ENCODE data around the gene SCO2. TPM values are rescaled to one million over a fixed set of nuclear protein-coding genes. Genes with fewer than 3 reads are reported as not detected.

Gene SCO2
- total and polyA plus RNA-seq, 2 of the 4 experiments (the other 2 are of a cell fraction): 1.3 to 1.9 TPM

DNA sequence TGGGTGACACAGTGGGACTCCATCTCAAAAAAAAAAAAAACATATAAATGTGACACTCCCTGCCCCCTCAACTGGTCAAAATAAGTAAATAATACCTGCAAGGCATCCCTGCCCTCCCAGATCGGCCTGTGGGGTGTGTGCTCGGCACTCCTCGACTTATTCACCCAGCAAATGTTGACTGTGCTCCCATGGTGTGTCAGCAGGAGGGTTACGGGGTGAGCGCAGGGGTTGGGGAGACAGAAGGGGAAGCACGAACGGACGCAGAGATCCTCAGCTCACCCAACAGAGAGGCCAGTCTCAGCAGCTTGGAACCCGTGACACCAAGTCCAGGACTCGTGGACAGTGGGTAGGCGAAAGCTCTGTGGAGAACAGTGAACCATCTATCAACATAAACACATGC, 45.7 kb downstream of the SCO2 start:
- H4K20me1 ChIP-seq (ENCODE audit: insufficient read depth, low read length): no peaks in the 10 kb centered on the region
- dilution Hi-C loops (cut with HindIII; ENCODE audit: low sequenced_read_pairs, unreplicated experiment): no loop called here

More for the DNA sequence above, 45.7 kb downstream of the SCO2 start:
- Histone ChIP-seq H3K27me3 (ENCODE audit: control insufficient read depth, insufficient read depth, low read length) (peaks cover 21% of the 10 kb centered on the region), H2BK120ac (ENCODE audit: low read depth, low read length) (no peak overlapping the region), H3K4me2 (ENCODE audit: low read depth, low read length) (no peak overlapping the region), H3K4me1 (ENCODE audit: control insufficient read depth, insufficient read depth, low read length) (peaks cover 3% of the 10 kb centered on the region; the same call in 1 of the 2 replicates), H3K4me3 (ENCODE audit: insufficient read depth, low read depth, low read length) (no peak overlapping the region), H2BK5ac (ENCODE audit: low read depth, low read length, poor library complexity, severe bottlenecking) (no peak overlapping the region), H3K23ac (ENCODE audit: low read depth, low read length) (0 out of 2 replicates have a peak overlapping the region, but pooled peaks have one; percentile 49), H3K27ac (ENCODE audit: insufficient read depth, low read length) (no peak overlapping the region), H3K4ac (ENCODE audit: low read depth, low read length) (no peak overlapping the region), H3K14ac (replicated peaks; ENCODE audit: low read depth, low read length) (no peak overlapping the region), H4K5ac (ENCODE audit: low read depth, low read length) (no peak overlapping the region), H2AFZ (replicated peaks; ENCODE audit: low read length, poor library complexity) (no peak overlapping the region), H3K9ac (ENCODE audit: low read depth, low read length) (no peak overlapping the region), H2BK15ac (ENCODE audit: low read depth, low read length) (no peak overlapping the region), H4K8ac (ENCODE audit: low read depth in 2 of 2, low read length in 2 of 2) (no peak overlapping the region), H2AK5ac (ENCODE audit: low read depth, low read length) (no peak overlapping the region), H2BK20ac (ENCODE audit: low read depth, low read length) (no peak overlapping the region), H3K9me1 (ENCODE audit: insufficient read depth, low read length) (no peaks in the 10 kb centered on the region; the same call in 1 of the 2 replicates), H3K56ac (ENCODE audit: extremely low read depth, insufficient read depth, low read length) (no peak overlapping the region), H3K36me3 (ENCODE audit: control insufficient read depth, insufficient read depth, low read length) (peaks cover 4% of the 10 kb centered on the region; the same call in 1 of the 2 replicates), H3K9me3 (ENCODE audit: control insufficient read depth, insufficient read depth, low read length) (no peaks in the 10 kb centered on the region), H3K79me1 (ENCODE audit: low read depth in 1 of 2, low read length in 2 of 2) (peaks cover 0 to 6% of the 10 kb centered on the region in 2 experiments; a peak in 1 of 4 replicates), H2AK9ac (replicated peaks; ENCODE audit: low read depth, low read length, poor library complexity) (no peak overlapping the region), H3K18ac (ENCODE audit: low read depth, low read length) (no peak overlapping the region), H4K91ac (ENCODE audit: insufficient read depth, low read depth, low read length) (no peak overlapping the region)
- in situ Hi-C loops (cut with MboI; ENCODE audit: low sequenced_read_pairs): no loop called here
- TF ChIP-seq BHLHE40 (IDR thresholded peaks at IDR 0.05; ENCODE audit: low read depth, low read length) (no peak), NFE2L2 (IDR thresholded peaks at IDR 0.05; ENCODE audit: low read depth, low read length) (no peak), CTCF (conservative IDR thresholded peaks at IDR 0.05; ENCODE audit: low read depth, low read length) (no peak), CEBPB (IDR thresholded peaks at IDR 0.05; ENCODE audit: low read depth, low read length) (no peak), RAD21 (IDR thresholded peaks at IDR 0.05; ENCODE audit: low read length) (no peak), POLR2A (IDR thresholded peaks at IDR 0.05; ENCODE audit: low read depth, low read length) (no peak), RCOR1 (IDR thresholded peaks at IDR 0.05; ENCODE audit: insufficient replicate concordance, low read length) (no peak), RFX5 (IDR thresholded peaks at IDR 0.05; ENCODE audit: low read depth, low read length) (no peak), MAFK (IDR thresholded peaks at IDR 0.05; ENCODE audit: low read depth, low read length) (no peak), FOS (IDR thresholded peaks at IDR 0.05; ENCODE audit: low read depth, low read length) (no peak), MXI1 (IDR thresholded peaks at IDR 0.05; ENCODE audit: borderline replicate concordance, low read depth, low read length) (no peak)
- TF ChIP-seq, protein P1, sequence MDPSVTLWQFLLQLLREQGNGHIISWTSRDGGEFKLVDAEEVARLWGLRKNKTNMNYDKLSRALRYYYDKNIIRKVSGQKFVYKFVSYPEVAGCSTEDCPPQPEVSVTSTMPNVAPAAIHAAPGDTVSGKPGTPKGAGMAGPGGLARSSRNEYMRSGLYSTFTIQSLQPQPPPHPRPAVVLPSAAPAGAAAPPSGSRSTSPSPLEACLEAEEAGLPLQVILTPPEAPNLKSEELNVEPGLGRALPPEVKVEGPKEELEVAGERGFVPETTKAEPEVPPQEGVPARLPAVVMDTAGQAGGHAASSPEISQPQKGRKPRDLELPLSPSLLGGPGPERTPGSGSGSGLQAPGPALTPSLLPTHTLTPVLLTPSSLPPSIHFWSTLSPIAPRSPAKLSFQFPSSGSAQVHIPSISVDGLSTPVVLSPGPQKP (IDR thresholded peaks at IDR 0.05; ENCODE audit: borderline replicate concordance, low read depth, low read length): no peak
- CTCF ChIA-PET: no interaction called here
- 70% methylated on average over 2 of the region's 11 CpGs; no CpG with 5 or more reads in 1 of the 2 experiments for WGBS, 2 experiments (ENCODE audit: extremely low coverage in 2 of 2, insufficient read length in 1 of 2)
- intact Hi-C loops (cut with micrococcal nuclease): no loop called here
- DNase-seq: no peak
- ATAC-seq (ENCODE audit: low read depth): no peak
- no TSS peak for BruUV-seq (replicated peaks)
- POLR2A ChIA-PET (ENCODE audit: unreplicated experiment): no interaction called here
